ENCODE data around the gene PPIL6.

GRCh38 chr6:109424946-109425345, 15.5 kb downstream of the PPIL6 start:
- TF ChIP-seq CTCF (conservative IDR thresholded peaks at IDR 0.05; ENCODE audit: low read depth, low read length) (no peak), EZH2 (IDR thresholded peaks at IDR 0.05; ENCODE audit: low read length, unreplicated experiment) (no peak), EZH2phosphoT487 (IDR thresholded peaks at IDR 0.05; ENCODE audit: borderline replicate concordance, low read length) (no peak)
